IPS-18c (cell line): Measurements from ENCODE around the gene ENPP6.
"Not testable (repeated sequence)": the region's sequence is repeated elsewhere in the genome, so short reads cannot be mapped to it uniquely, and the experiment has no call there.

Experiments
- H3K4me3 ChIP-seq: 2 replicates; pipeline ENCODE4 v1.7.0; 2013; ENCODE audit warnings: low read depth, mild to moderate bottlenecking, low read length, moderate library complexity; ENCODE audit not compliant: insufficient read depth
- H3K9me3 ChIP-seq: one replicate; pipeline ENCODE4 v1.6.1; 2013; ENCODE audit warnings: mild to moderate bottlenecking, low read length, moderate library complexity; ENCODE audit not compliant: control insufficient read depth, insufficient read depth

The ENPP6 gene

DNA sequence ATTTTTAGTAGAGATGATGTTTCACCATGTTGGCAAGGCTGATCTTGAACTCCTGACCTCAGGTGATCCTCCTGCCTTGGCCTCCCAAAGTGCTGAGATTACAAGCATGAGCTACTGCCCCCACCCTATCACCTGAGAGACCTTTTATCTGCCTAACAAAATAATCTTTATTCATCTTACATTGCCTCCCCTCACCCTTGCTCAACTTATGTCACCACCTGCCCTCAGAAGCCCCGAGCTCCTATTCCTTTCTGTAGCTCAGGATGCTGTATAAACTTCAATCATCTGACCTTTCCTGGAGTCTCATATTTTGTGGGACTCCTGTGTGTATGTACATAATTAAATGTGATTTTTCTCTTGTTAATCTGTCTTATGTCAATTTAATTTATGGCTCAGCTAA, 29.7 kb upstream of the ENPP6 start:
- Histone ChIP-seq H3K9me3 (peaks cover 3% of the 10 kb centered on the region), H3K4me3 (no peak overlapping the region)

DNA sequence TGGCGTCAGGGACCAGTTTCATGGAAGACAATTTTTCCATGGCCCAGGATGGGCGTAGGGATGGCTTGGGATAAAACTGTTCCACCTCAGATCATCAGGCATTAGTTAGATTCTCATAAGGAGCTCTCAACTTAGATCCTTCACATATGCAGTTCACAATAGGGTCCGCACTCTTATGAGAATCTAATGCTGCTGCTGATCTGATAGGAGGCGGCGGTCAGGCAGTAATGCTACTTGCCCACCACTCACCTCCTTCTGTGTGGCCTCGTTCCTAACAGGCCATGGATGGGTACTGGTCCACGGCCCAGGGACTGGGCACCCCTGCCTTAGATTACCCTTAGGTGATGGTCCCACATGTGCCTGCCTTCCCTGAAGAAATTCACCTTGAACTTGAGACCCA, 28.8 kb upstream of the ENPP6 start:
- Histone ChIP-seq H3K9me3 (no peaks in the 10 kb centered on the region), H3K4me3 (no peak overlapping the region)

DNA sequence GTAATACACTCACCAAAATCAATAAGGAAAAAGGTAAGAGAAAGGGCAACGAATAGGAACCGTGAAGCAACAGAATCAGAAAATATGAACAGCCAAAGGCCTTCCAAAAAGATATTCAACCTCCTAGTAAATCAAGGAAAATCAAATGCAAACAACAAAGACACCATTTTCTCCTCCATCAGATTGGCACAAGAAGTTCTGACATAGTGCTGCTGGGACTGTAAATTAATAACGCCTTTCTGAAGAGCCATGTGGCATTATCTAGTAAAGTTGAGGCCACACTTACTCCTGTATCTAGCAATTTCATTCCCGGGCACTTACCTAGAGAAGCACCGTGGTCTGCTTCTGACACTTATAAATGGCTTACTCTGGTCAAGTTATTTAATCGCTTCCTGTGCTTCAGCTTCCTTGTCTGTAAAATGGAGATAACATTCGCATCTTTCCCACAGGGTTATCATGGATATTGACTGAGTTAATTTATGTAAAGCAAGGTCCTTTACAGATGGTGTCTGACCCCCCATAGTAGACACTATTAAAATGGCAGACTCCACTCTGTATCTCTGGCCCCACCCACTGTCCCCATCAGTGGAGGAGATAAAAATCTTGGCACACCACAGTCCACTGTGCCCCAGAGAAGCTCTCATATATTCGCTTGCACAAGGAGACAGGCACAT, 20.5 kb upstream of the ENPP6 start:
- H3K4me3 ChIP-seq: no peak overlapping the region
- no peaks in the 10 kb centered on the region for H3K9me3 ChIP-seq

DNA sequence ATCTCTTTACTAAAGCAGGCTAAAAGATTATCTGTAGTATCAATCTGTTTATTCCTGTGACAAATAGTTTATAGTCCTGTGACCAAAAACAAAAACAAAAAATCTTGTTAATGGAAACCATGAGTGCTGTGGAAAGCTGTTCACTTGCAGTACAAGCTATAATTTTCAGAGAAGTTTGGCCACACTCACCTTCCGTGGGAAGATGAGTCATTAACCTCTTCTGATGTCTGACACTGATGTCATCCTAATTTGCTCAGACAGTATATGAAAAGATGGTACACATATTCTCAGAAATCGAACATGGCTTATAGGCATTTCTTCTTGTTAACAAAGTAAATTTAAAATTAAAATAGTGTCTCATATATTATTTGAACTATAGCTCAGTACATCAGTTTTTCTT, 19.9 kb upstream of the ENPP6 start:
- Histone ChIP-seq H3K4me3 (no peak overlapping the region), H3K9me3 (no peaks in the 10 kb centered on the region)

DNA sequence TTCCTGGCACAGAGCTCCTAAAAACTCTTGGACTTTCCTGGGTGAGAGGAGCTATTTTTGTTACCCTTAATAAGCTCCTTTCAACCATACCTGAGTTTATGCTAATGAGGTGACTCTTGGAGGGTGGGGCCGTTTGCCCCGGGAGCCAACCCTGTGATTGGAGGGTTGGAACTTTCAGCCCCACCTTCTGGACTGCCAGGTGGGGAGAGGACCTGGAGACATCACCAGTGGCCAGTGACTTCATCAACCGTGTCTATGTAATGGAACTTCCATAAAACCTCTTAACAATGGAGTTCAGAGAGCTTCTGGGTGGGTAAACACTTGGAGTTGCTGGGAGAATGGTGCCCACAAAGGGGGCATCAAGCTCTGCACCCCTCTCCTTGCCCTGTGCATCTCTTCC, 17.9 kb upstream of the ENPP6 start:
- H3K9me3 ChIP-seq: no peaks in the 10 kb centered on the region
- no peak overlapping the region for H3K4me3 ChIP-seq

DNA sequence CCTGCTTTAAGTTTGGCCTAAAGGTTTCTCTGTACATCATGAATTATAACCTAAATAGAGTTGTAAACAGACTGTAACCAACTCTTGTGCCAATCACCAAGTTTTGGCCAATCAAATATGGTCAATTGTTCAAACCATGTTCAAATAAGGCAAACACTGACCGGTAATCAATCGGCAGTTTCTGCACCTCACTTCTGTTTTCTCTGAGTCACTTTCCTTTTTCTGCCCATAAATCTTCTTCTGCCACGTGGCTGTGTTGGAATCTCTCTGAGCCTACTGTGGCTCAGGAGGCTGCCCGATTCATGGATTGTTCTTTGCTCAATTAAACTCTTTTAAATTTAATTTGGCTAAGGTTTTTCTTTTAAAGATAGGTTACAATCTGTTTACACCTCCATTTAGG, 16.5 kb upstream of the ENPP6 start:
- Histone ChIP-seq H3K9me3 (no peaks in the 10 kb centered on the region), H3K4me3 (no peak overlapping the region)

DNA sequence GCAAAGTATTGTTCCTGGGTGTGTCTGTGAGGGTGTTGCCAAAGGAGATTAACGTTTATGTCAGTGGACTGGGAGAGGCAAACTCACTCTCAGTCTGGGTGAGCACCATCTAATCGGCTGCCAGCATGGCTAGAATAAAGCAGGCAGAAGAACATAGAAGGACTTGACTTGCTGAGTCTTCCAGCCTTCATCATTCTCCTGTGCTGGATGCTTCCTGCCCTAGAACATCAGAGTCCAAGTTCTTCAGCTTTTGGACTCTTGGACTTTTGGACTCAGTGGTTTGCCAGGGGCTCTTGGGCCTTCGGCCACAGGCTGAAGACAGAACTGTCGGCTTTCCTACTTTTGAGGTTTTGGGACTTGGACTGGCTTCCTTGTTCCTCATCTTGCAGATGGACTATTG, 15.3 kb upstream of the ENPP6 start:
- no peaks in the 10 kb centered on the region for H3K9me3 ChIP-seq
- H3K4me3 ChIP-seq: no peak overlapping the region

DNA sequence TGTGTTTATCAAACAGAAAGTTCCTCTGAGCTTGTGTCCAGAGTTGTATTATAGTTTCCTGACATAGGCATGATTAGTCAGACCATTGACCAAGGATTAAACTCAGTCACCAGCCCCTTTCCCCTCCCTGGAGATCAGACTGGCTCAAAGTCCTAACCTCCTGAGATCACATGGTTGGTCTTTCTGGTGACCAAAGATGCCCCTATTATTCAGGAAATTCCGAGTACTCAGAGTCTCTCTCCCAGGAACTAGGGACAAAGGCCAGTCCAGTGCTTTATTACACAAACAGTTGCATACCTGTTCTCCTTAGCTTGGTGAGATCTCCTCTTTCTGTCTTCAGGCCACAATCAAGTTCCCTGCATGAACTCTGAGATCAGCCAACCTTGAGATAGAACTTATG, 14.5 kb upstream of the ENPP6 start:
- H3K4me3 ChIP-seq: no peak overlapping the region

DNA sequence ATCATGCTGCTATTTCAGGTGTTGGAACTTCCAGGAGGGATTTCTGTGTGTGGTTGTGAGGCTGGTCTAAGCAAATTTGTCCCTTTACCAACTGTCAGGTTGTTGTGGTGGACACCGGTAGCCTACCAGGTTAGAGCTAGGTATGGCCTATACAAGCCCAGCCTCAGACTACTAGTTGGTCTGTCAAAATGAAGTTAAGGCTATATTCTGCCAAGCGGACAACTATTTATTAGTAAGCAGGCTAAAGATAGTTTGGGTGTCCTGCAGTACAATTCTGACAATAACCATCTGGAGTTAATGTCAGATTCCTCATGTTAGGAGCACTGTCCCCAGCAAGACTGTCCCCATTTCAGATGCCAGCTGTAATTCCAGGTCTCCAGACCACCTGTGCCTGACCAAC, 13.9 kb upstream of the ENPP6 start:
- Histone ChIP-seq H3K4me3 (no peak overlapping the region), H3K9me3 (no peaks in the 10 kb centered on the region)

More for the DNA sequence above, 14.5 kb upstream of the ENPP6 start:
- no peaks in the 10 kb centered on the region for H3K9me3 ChIP-seq

DNA sequence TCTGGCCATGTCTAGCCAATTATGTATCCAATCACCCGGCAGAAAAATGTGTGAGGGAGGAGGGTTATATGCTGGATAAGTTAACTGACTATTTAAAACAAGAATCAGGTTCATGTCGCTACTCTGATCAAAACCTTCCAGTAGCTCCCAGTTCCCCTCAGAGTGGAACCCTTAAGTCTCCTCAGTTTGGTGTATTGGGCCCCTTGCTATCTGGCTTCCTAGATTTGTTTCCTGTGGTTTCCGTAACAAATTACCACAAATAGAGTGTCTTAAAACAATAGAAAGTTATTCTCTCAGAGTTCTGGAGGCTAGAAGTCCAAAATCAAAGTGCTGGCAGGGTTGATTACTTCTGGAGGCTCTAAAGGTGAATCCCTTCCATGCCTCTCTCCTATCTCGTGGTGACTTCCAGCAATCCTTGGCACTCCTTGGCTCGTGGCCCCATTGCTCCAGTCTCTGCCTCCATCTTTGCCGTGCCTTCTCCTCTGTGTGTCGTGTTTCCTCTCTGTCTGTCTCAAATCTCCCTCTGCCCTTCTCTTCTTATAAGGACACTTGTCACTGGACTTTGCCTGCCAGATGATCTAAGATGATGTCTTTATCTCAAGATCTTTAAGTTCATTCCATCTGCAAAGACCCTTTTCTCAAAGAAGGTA, 10.5 kb upstream of the ENPP6 start:
- Histone ChIP-seq H3K9me3 (no peaks in the 10 kb centered on the region), H3K4me3 (no peak overlapping the region)

DNA sequence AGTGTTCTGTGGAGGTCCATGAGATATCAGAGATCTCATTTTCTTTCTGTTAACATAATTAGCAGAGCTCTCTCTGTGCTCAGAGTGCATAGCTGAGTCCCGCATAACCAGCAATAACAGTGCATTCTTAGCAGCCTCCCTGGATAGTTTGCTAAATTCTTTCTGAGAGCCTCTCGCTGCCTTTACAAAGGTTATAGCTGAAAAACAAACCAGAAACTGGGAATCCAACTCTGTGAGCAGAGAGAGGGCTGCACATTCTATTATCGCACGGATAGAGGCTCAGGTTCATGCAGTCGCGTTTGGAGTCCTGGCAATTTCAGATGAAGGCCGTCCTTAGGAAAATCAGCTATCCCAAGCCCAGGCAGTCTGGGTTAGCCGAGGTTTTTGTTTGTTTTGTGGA, 1.2 kb downstream of the ENPP6 start:
- no peaks in the 10 kb centered on the region for H3K9me3 ChIP-seq
- H3K4me3 ChIP-seq: no peak overlapping the region

DNA sequence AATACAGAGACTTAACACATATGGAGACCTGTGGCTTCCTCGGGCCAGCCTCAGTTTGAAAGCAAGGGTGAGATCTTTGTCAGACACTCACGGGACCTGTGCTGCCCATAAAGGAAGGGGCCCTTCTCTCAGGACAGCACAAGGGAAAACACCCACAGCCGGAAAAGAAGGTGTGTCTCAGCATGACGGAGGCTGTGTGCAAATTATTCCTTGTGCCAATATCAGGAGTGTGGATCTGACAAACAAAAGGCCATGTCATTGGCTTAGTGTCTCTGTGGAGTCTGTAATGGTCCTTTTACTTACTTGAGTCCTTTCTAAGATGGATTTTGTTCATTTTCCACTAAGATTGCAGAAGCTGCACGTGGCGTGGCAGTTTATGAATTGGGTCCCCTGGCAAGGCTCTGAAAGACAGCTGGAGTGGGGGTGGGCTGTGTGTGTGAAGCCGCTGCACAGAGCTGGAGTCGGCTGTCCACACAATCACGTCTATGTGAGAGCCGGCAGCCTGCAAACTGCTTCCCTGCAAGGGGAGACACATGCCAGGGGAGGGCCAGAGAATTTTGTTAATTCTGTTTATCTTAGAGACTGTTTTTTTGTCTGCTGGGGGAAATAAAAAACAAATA, 1.9 kb downstream of the ENPP6 start:
- Histone ChIP-seq H3K4me3 (no peak overlapping the region), H3K9me3 (no peaks in the 10 kb centered on the region)

DNA sequence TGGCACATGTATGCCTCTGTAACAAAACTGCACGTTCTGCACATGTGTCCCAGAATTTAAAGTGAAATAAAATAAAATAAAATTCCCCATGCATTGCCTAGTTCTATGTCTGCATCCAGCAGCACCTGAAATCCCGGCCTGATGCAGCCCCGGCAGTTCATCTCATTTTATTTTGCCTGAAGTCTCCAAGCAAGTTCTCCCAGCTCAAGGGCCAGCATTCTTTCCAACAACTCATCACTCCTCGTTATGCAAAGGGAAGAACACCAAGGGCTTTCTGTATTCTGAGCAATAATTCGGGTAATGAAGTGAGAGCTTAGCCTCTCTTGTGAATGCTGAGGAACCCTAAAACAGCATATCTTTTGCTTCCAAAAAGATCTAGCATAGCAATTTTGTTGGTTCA, 2.7 kb downstream of the ENPP6 start:
- Histone ChIP-seq H3K9me3 (no peaks in the 10 kb centered on the region), H3K4me3 (no peak overlapping the region)

DNA sequence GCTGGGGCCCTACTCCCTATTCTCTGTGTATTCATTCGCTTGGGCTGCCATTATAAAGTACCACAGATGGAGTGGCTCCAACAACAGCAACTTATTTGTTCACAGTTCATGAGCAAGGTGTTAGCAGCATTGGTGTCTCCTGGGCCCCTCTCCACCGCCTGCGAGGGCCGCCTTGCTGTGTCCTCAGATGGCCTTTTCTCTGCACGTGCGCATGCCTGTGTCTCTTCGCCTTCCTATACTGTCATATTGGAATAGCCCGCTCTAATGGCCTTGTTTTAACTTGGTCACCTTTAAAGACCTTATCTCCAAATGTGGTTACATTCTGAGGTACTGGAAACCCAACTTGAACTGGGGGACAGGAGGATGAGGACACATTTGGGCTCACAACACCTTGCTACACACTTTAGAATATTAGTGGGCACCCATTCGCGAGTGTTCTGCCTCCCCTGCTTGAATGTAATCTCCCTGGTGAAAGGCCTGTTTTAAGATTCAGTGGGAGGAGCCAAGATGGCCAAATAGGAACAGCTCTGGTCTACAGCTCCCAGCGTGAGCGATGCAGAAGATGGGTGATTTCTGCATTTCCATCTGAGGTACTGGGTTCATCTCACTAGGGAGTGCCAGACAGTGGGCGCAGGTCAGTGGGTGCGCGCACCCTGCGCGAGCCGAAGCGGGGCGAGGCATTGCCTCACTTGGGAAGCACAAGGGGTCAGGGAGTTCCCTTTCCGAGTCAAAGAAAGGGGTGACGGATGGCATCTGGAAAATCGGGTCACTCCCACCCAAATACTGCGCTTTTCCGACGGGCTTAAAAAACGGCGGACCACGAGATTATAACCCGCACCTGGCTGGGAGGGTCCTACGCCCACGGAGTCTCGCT, 9.7 kb downstream of the ENPP6 start:
- not testable (repeated sequence) for H3K9me3 ChIP-seq, H3K4me3 ChIP-seq

DNA sequence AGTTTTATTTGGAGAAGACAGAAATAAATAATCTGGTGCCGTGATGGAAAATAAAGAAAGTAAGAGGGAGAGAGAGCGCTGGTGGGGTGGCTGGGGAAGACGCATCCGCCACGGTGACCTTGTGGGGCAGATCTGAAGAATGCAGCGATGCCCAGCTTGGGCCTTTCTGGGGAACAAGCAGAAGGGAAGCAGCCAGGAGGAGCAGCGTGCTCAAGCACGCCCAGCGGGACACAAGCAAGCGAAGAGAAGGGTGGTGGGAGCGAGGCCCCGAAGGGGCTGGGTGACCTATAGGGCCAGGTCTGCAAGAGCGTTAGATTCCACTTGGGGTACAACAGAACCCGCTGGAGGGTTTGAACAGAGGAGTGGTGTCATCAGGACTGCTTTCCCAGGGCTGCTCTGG, 12.4 kb downstream of the ENPP6 start:
- H3K4me3 ChIP-seq: no peak overlapping the region
- peaks cover 3% of the 10 kb centered on the region for H3K9me3 ChIP-seq

DNA sequence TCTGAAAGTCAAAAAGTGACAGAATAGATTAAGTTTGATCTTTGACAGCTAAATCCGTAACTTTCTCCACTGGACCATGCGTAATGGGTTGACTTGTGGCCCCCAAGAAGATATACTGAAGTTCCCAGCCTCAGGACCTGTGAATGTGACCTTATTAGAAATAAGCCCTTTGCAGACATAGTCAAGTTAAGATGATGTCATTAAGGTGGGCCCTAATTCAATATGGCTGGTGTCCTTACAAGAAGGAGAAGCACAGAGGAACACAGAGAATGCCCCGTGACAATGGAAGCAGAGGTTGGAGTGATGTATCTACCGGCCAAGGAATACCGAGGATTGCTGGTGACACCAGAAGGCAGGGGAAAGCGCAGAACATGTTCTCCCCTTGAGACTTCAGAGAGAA, 14.4 kb downstream of the ENPP6 start:
- H3K4me3 ChIP-seq: no peak overlapping the region

DNA sequence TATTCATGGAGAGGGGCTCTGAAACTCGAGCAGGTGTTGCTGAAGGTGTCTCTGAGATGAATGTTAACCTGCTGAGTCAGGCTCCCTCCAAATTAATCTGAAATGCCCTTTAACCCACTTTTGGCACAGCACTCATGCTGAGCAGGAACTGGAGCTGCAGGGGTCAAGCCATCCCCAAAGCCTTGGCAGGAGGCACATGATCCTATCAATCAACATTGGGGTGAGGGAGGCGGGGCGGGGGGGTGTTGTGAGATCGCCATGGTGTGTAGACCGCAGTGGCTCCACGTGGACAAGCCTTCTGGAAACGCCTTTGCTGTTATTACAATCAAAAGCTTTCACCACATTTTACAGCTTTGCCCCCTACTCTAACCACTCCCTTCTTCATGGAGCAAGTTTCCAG, 16.5 kb downstream of the ENPP6 start:
- Histone ChIP-seq H3K4me3 (no peak overlapping the region), H3K9me3 (no peaks in the 10 kb centered on the region)

More for the DNA sequence above, 14.4 kb downstream of the ENPP6 start:
- H3K9me3 ChIP-seq: peaks cover 3% of the 10 kb centered on the region

DNA sequence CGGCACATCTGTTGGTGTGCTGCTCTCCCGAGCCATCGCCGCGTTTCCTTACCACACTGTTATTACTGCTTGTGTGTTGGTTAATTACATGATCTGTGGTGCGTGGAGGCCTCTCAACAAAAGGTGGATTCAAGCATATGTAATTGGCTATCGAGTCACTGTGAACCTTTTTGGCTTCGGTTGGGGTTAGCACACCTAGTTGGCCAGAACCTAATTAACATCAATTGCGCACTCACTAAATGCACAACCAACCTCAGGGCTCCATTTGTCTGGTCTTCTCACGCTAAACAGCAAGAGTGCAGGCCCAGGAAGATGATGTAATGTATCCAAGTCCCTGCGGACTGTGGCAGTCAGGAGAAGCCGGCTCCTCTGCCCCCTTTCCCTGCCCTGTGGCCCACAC, 17.4 kb downstream of the ENPP6 start:
- Histone ChIP-seq H3K9me3 (no peaks in the 10 kb centered on the region), H3K4me3 (no peak overlapping the region)
